Measurements from ENCODE around the gene DNAJC27. TPM values are rescaled to one million over a fixed set of nuclear protein-coding genes. Genes with fewer than 3 reads are reported as not detected.

Gene DNAJC27
- total RNA-seq, 4 donors from 2014 or later, result 2.1 to 4.6 (median 4.2) TPM

DNA sequence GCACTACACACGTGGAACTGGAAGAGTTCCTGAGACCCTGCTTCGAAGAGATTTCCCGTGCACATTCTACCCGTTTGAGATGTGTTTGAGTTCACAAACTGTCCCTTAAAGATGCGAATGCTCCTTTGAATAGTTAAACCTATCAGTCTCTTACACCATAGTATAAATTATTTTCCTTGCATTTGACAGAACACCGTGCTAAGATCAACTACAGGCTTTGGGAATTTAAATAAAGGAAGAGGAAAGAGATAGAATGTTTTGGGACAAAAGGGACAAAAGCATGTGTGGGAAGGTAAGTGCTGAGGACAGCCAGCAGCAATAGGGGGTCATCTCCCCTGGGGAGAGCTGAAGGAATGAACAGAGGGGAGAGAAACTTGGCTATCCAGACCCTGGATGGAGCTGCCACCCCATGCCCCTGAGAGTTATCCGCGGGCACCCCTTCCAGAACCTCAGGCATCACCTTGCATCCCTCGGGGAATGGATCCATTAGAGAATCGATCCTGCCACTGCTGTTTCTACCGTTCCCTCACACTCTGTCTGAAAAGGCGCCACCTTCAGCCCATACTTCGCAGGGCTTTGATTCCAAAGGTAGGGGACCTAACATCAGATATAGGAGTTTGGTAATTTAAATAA is 50.8 kb downstream of the DNAJC27 start:
- 22 to 48% methylated on average over 9 to 13 of the region's 13 CpGs for WGBS, 2 donors
- intact Hi-C loops (cut with DNase I), result no loop called here

DNA sequence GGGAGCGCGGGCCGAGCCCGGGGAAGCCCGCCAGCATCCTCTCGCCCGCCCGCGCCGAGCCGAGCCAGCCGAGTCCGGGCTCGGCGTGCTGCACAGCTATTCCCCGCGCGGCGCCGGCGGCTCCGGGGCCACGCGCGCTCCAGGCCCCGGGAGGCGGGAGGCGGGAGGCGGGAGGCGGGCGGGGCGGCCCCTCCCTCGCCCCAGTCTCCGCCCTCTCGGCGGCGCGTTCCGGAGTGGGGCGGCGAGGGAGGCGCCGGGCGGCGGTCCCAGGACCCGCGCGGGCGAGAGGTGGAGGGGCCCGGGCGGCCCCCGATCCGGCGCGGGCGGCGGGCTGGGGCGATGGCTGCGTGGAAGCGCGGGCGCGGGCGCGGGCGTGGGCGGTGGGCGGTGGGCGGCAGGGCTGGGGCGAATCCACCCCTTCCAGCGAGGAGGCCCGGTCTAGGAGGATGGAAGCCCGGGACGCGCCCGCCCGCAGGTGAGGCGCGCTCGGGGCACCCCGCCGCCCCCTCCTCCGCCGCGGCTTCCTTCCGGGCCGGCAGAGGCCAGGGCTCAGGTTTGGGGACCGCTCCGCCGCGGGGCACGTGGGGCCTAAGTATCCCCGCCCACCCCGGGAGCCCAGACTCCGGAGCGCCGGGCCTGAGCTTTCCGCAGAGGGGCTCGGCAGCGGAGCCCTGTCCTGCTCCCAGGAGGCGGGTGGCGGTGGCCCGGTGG is 51.5 kb downstream of the DNAJC27 start, which contains the start of gene ADCY3:
Gene ADCY3 (minus strand): TSS at position 140 of the 711 bp plus-strand sequence. CDS start 1,250 bp downstream, outside the sequence.
- H3K4me1 ChIP-seq, result peaks cover 11 to 54% (median 22%) of the 10 kb centered on the region in 3 donors
- H3K27ac ChIP-seq, result peak within 1 kb of the TSS; percentile 65 to 91 (median 81)
- DNase-seq, result no peak
- H3K36me3 ChIP-seq, result peaks cover 0 to 7% (median 0%) of the 10 kb centered on the region in 3 donors
- H3K27me3 ChIP-seq, result no peaks in the 10 kb centered on the region
- 0% methylated on average over 13 of the region's 103 CpGs; no CpG with 5 or more reads in 1 of the 2 donors for WGBS, 2 donors
- intact Hi-C loops (cut with DNase I), result no loop called here
- no peaks in the 10 kb centered on the region for H3K9me3 ChIP-seq
- peak within 1 kb of the TSS; percentile 53 to 89 (median 66) for H3K4me3 ChIP-seq
- TF ChIP-seq, protein P1, sequence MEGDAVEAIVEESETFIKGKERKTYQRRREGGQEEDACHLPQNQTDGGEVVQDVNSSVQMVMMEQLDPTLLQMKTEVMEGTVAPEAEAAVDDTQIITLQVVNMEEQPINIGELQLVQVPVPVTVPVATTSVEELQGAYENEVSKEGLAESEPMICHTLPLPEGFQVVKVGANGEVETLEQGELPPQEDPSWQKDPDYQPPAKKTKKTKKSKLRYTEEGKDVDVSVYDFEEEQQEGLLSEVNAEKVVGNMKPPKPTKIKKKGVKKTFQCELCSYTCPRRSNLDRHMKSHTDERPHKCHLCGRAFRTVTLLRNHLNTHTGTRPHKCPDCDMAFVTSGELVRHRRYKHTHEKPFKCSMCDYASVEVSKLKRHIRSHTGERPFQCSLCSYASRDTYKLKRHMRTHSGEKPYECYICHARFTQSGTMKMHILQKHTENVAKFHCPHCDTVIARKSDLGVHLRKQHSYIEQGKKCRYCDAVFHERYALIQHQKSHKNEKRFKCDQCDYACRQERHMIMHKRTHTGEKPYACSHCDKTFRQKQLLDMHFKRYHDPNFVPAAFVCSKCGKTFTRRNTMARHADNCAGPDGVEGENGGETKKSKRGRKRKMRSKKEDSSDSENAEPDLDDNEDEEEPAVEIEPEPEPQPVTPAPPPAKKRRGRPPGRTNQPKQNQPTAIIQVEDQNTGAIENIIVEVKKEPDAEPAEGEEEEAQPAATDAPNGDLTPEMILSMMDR (IDR thresholded peaks at IDR 0.05), result no peak
- peak in 1 of 4 donors; percentile 31 for TF ChIP-seq POLR2A (IDR thresholded peaks at IDR 0.05)

More for the DNA sequence above, 50.8 kb downstream of the DNAJC27 start:
- peaks cover 0 to 7% (median 0%) of the 10 kb centered on the region in 3 donors for H3K36me3 ChIP-seq
- no peak for DNase-seq
- TF ChIP-seq, protein P1 (IDR thresholded peaks at IDR 0.05), result peak in 1 of 6 experiments; percentile 3
- TF ChIP-seq POLR2A (IDR thresholded peaks at IDR 0.05), result no peak
- H3K4me1 ChIP-seq, result peaks cover 11 to 48% (median 22%) of the 10 kb centered on the region in 3 donors
- H3K4me3 ChIP-seq, result peak overlapping the region; percentile 53 to 89 (median 66)
- H3K27ac ChIP-seq, result peak overlapping the region; percentile 65 to 91 (median 81)
- no peaks in the 10 kb centered on the region for H3K27me3 ChIP-seq
- no peaks in the 10 kb centered on the region for H3K9me3 ChIP-seq

DNA sequence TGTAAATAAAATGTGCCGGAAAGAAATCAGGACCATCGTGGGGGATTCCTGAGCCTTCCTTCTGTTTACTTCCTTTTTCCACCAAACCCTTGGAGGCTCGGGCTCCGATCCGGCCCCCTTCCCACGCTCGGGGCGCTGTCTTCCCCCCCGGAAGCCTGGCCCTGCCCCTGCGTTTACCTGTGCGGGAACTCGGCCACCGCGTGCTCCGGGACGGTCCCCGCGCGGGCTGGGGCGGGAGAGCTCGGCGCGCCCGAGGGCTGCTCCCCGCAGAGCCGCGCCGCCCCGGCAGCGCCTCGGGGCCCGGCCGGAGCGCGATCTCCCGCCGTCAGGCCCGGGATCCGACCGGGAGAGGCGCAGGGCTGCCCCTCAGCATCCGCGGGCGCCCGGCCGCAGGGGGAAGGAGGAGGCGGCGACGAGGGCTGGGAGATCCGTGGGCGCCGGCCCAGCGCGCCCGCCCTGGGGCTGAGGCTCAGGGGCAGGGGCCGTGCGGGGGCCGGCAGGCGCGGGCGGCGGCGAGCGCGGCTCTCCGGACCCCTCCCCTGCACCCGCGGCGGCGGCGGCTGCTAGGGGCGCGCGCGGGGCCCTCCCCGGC is 52.2 kb downstream of the DNAJC27 start:
- Histone ChIP-seq H3K36me3 (peaks cover 0 to 7% (median 0%) of the 10 kb centered on the region in 3 donors), H3K4me1 (peaks cover 11 to 61% (median 22%) of the 10 kb centered on the region in 3 donors), H3K4me3 (peak overlapping the region; percentile 53 to 89 (median 66)), H3K9me3 (no peaks in the 10 kb centered on the region), H3K27me3 (no peaks in the 10 kb centered on the region), H3K27ac (peak overlapping the region; percentile 52 to 91 (median 81))
- WGBS, 2 donors, result 0 to 4% methylated on average over 2 of the region's 76 CpGs
- DNase-seq, result no peak
- TF ChIP-seq, protein P1 (IDR thresholded peaks at IDR 0.05), result no peak
- intact Hi-C loops (cut with DNase I), result no loop called here

DNA sequence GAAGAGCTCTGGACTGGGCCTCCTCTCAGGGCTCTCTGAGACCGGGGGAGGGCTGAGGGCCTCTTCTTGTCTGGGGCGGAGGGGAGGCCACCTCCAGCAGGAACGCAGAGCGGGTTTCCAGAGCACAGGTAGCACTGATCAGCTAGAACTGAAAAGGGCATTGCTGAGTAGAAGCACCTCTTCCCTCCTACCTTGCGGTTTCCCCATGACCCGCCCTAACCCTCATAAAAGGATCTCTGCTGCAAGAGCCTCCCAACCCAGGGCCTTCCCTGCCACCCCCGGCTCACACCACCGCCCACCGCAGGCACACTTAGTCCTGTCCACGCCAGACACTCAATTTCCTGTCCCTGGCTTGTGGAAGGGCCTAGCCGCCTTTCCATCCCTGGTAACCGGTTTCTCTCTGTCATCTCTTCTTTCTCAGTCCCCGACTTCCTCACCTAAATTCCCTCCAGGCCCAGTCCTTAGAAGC is 52.7 kb downstream of the DNAJC27 start:
- intact Hi-C loops (cut with DNase I), result no loop called here
- H3K4me1 ChIP-seq, result peaks cover 11 to 64% (median 22%) of the 10 kb centered on the region in 3 donors
- H3K4me3 ChIP-seq, result peak overlapping the region; percentile 53 to 89 (median 66)
- TF ChIP-seq, protein P1 (IDR thresholded peaks at IDR 0.05), result no peak
- TF ChIP-seq POLR2A (IDR thresholded peaks at IDR 0.05), result no peak
- H3K27me3 ChIP-seq, result no peaks in the 10 kb centered on the region
- no peaks in the 10 kb centered on the region for H3K9me3 ChIP-seq
- H3K27ac ChIP-seq, result peak overlapping the region; percentile 52 to 91 (median 81)
- WGBS, 2 donors, result 8 to 11% methylated on average over 10 to 11 of the region's 13 CpGs
- DNase-seq, result no peak
- H3K36me3 ChIP-seq, result peaks cover 0 to 7% (median 0%) of the 10 kb centered on the region in 3 donors

All from esophagus squamous epithelium (tissue), 5 donors.